Right lobe of liver (tissue), 6 donors: Measurements from ENCODE around the gene LRMDA. TPM values are rescaled to one million over a fixed set of nuclear protein-coding genes. Genes with fewer than 3 reads are reported as not detected.

Experiments used
- ATAC-seq, 4 donors: fragments of 200-7000 bp; cut with Tn5 transposase; one replicate each; pipeline ENCODE4 v1.9.1; 2020; ENCODE audit warnings: mild to moderate bottlenecking in 4 of 4, moderate library complexity in 4 of 4
- DNase-seq, 3 donors: peaks; one replicate each; pipeline ENCODE4 v3.0.0-alpha.2; 2020
- H3K27ac ChIP-seq, 3 donors: fragments of 200-600 bp; one replicate each; pipeline ENCODE4 v1.8.0; 2022
- H3K27me3 ChIP-seq, 2 donors: fragments of 200-600 bp; one replicate each; pipeline ENCODE4 v1.8.0; 2022
- H3K36me3 ChIP-seq, 4 donors: fragments of 200-600 bp; sonication (generic) in 1 of 4; one replicate each; pipeline versions ENCODE4 v1.5.1 to v1.8.0; 2017 to 2022; ENCODE audit warnings: control low read depth in 1 of 4
- H3K4me1 ChIP-seq, 4 donors: fragments of 200-600 bp; sonication (generic) in 1 of 4; one replicate each; pipeline versions ENCODE4 v1.5.1 to v1.8.0; 2017 to 2022; ENCODE audit warnings: control low read depth in 1 of 4
- H3K4me3 ChIP-seq, 3 donors: fragments of 200-600 bp; one replicate each; pipeline ENCODE4 v1.8.0; 2022
- H3K9me3 ChIP-seq, 4 donors: fragments of 200-600 bp; sonication (generic) in 1 of 4; one replicate each; pipeline versions ENCODE4 v1.5.1 to v1.8.0; 2017 to 2022; ENCODE audit warnings: control low read depth in 1 of 4
- CTCF ChIP-seq, 4 donors: fragments of 200-600 bp in 3 of 4; fragments of 450-650 bp in 1 of 4; IDR thresholded peaks; one replicate each; pipeline versions ENCODE4 v1.5.1 to v1.8.0; 2016 to 2022; ENCODE audit warnings: antibody characterized with exemption in 4 of 4, mild to moderate bottlenecking in 2 of 4
- POLR2A ChIP-seq: fragments of 450-650 bp; IDR thresholded peaks from one replicate; pipeline ENCODE4 v1.6.1; 2017; ENCODE audit warnings: antibody characterized with exemption, mild to moderate bottlenecking
- WGBS: methylation state at CpG from one replicate; pipeline ENCODE4 v1.1.6; 2018; ENCODE audit warnings: low coverage, low lambda C conversion rate; ENCODE audit not compliant: insufficient coverage; ENCODE audit errors: missing lambda C conversion rate; 5-methylcytosine and 5-hydroxymethylcytosine counted together
- intact Hi-C, 2 donors: fragments of 100-400 bp; cut with DNase I; formaldehyde crosslinking; loops; one replicate each; pipeline versions ENCODE4 v1.11.2 to v1.14.1; 2022
- total RNA-seq, 6 experiments: library from RNA; depleted of rRNA in 2 of 6; stranded (reverse); fragments of >200 nt in 2 of 6; fragmentation: NEBNext Ultra II Directional in 3 of 6; extraction: Animal tissue kit (Norgen Biotek cat#: 25700) in 3 of 6; gene quantifications; one replicate each; pipeline versions ENCODE4 v1.1.0 to v1.2.4, GENCODE V29; 2016 to 2023
- donor health status: DM: no; HTN: yes; CAD: no.
- donor health status: DM: no; HTN: no; CAD: no.
- donor health status: DM: no; HTN: no; CAD: no.
- donor health status: DM: no; HTN: yes; CAD: no.
- donor health status: DM: no; HTN: yes; CAD: no.

LRMDA gene
- total RNA-seq, 6 experiments from 2014 or later, result 9.9 to 19.9 (median 16.3) TPM

GRCh38 chr10:75616076-75616475 is 184.7 kb downstream of the LRMDA start:
- no peak overlapping the region for H3K27ac ChIP-seq
- ATAC-seq, result no peak
- WGBS, result 84% methylated on average over 3 of the region's 3 CpGs
- TF ChIP-seq CTCF (IDR thresholded peaks at IDR 0.05), result no peak
- TF ChIP-seq POLR2A, result no peak
- H3K4me3 ChIP-seq, result no peak overlapping the region
- no peaks in the 10 kb centered on the region for H3K36me3 ChIP-seq
- intact Hi-C loops, result no loop called here
- H3K4me1 ChIP-seq, result peaks cover 0 to 23% (median 0%) of the 10 kb centered on the region in 4 donors
- DNase-seq, result no peak
- H3K27me3 ChIP-seq, result no peaks in the 10 kb centered on the region
- no peaks in the 10 kb centered on the region for H3K9me3 ChIP-seq

- H3K4me3 ChIP-seq, result no peak overlapping the region
- DNase-seq (no peak), ATAC-seq (no peak)
- H3K4me1 ChIP-seq, result peaks cover 0 to 14% (median 0%) of the 10 kb centered on the region in 4 donors
- no peaks in the 10 kb centered on the region for H3K27me3 ChIP-seq
- intact Hi-C loops, result no loop called here
- WGBS, result 79% methylated on average over 2 of the region's 3 CpGs
- no peak overlapping the region for H3K27ac ChIP-seq
- no peaks in the 10 kb centered on the region for H3K9me3 ChIP-seq
- TF ChIP-seq POLR2A, result no peak
- no peak for TF ChIP-seq CTCF (IDR thresholded peaks at IDR 0.05)
- H3K36me3 ChIP-seq, result no peaks in the 10 kb centered on the region
Measured at GRCh38 chr10:75616874-75617478, 185.6 kb downstream of the LRMDA start.

- Histone ChIP-seq H3K4me1 (peaks cover 0 to 10% (median 0%) of the 10 kb centered on the region in 4 donors), H3K9me3 (no peaks in the 10 kb centered on the region), H3K27me3 (no peaks in the 10 kb centered on the region), H3K27ac (no peak overlapping the region), H3K4me3 (no peak overlapping the region), H3K36me3 (no peaks in the 10 kb centered on the region)
- peak; percentile 54 to 75 (median 66) for ATAC-seq
- intact Hi-C loops, result no loop called here
- TF ChIP-seq POLR2A, result no peak
- TF ChIP-seq CTCF (IDR thresholded peaks at IDR 0.05), result no peak
- DNase-seq, result no peak
- 81% methylated on average over 4 of the region's 4 CpGs for WGBS
Measured at GRCh38 chr10:75617485-75618155, 186.2 kb downstream of the LRMDA start.

- no peak for DNase-seq
- H3K27me3 ChIP-seq, result no peaks in the 10 kb centered on the region
- no peak for TF ChIP-seq CTCF (IDR thresholded peaks at IDR 0.05)
- TF ChIP-seq POLR2A, result no peak
- H3K36me3 ChIP-seq, result no peaks in the 10 kb centered on the region
- H3K4me3 ChIP-seq, result no peak overlapping the region
- peaks cover 0 to 10% (median 0%) of the 10 kb centered on the region in 4 donors for H3K4me1 ChIP-seq
- ATAC-seq, result peak; percentile 52 to 73 (median 66)
- no peak overlapping the region for H3K27ac ChIP-seq
- H3K9me3 ChIP-seq, result no peaks in the 10 kb centered on the region
- 42% methylated on average over 3 of the region's 3 CpGs for WGBS
- intact Hi-C loops, result no loop called here
Measured at GRCh38 chr10:75619635-75620034, 188.2 kb downstream of the LRMDA start.
